ENCODE results near the gene OR2H2. TPM values are rescaled to one million over a fixed set of nuclear protein-coding genes. Genes with fewer than 3 reads are reported as not detected.
A peak's percentile ranks its signal among the peaks of the same experiment; 100 is the strongest.

The OR2H2 gene
- polyA plus RNA-seq, result not detected

- no peaks in the 10 kb centered on the region for H3K36me3 ChIP-seq (ENCODE audit: control insufficient read depth in 2 of 2, insufficient read depth in 2 of 2, low read length in 1 of 2)
- no peak within 1 kb of the TSS for H3K4me3 ChIP-seq (ENCODE audit: low read depth in 1 of 2, low read length in 2 of 2)
- H3K9me3 ChIP-seq (ENCODE audit: control insufficient read depth in 2 of 2, insufficient read depth in 1 of 2, low read depth in 1 of 2, low read length in 1 of 2), result no peaks in the 10 kb centered on the region
- no peaks in the 10 kb centered on the region for H3K4me1 ChIP-seq (ENCODE audit: control insufficient read depth in 2 of 2, insufficient read depth in 2 of 2, low read length in 1 of 2)
- no peak within 1 kb of the TSS for H3K27ac ChIP-seq (ENCODE audit: low read depth in 2 of 2, low read length in 1 of 2)
- H3K27me3 ChIP-seq (ENCODE audit: control insufficient read depth in 1 of 2, insufficient read depth in 2 of 2, low read length in 2 of 2), result no peaks in the 10 kb centered on the region
Observed at GRCh38 chr6:29584821-29585220, at the start of gene OR2H2. OR2H2 (plus strand) TSS chr6:29585121; CDS start chr6:29587945, 2,824 bp downstream.

DNA sequence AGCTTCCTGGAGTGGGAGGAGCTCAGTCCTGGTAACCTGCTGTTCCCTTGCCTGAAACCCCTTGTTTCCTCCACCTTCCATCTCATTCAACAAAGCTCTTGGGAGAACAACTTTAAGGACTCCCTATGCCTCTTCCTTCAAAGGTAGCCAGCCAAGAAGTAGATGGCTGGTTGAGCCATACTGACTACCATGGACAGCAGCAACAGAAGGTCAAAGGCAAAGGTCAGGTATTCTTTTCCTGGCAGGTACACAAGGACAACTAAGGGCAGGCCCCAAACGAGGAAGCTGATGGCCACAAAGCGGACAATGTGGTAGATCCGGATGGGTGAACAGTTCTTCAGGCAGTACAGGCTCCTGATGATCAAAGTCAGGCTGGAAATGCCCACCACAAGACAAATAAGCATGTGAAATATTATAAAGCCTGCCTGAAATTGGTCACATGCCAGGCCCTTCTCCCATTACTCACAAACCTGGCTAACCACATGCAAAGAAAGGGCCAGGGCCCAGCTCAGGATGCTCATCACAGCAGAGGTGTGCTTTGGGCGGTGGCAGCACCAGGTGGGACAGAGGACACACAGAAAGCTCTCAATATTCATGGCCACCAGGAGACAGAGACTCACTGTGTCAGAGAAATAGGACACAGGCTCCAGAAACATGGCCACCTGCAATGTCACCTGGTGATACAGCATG lies 47.1 kb upstream of the OR2H2 start:
- H3K4me1 ChIP-seq (ENCODE audit: control insufficient read depth in 2 of 2, insufficient read depth in 2 of 2, low read length in 1 of 2), result no peaks in the 10 kb centered on the region
- no peak overlapping the region for H3K27ac ChIP-seq (ENCODE audit: low read depth in 2 of 2, low read length in 1 of 2)
- 72 to 83% methylated on average over 4 of the region's 4 CpGs for WGBS, 2 donors
- H3K27me3 ChIP-seq (ENCODE audit: control insufficient read depth in 1 of 2, insufficient read depth in 2 of 2, low read length in 2 of 2), result no peaks in the 10 kb centered on the region
- no peaks in the 10 kb centered on the region for H3K9me3 ChIP-seq (ENCODE audit: control insufficient read depth in 2 of 2, insufficient read depth in 1 of 2, low read depth in 1 of 2, low read length in 1 of 2)
- no peak overlapping the region for H3K4me3 ChIP-seq (ENCODE audit: low read depth in 1 of 2, low read length in 2 of 2)
- H3K36me3 ChIP-seq (ENCODE audit: control insufficient read depth in 2 of 2, insufficient read depth in 2 of 2, low read length in 1 of 2), result no peaks in the 10 kb centered on the region

DNA sequence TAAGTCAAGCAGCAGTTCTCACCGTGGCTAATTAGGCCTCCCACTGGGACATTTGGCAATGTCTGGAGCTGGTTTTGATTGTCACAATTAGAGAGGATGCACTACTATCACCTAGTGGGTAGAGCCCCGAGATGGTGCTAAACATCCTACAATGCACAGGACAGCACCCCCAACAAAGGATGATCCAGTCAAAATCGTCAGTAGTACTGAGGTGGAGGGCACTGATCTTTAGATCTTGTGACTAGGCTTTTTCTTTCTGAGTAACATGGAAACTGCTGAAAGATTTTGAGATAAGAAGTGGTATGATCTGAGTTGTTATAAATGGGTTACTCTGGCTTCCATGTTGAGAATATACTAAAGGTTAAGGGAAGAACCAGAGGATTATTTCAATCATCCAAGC lies 37.3 kb upstream of the OR2H2 start:
- Histone ChIP-seq H3K4me3 (ENCODE audit: low read depth in 1 of 2, low read length in 2 of 2) (no peak overlapping the region), H3K27me3 (ENCODE audit: control insufficient read depth in 1 of 2, insufficient read depth in 2 of 2, low read length in 2 of 2) (no peaks in the 10 kb centered on the region), H3K4me1 (ENCODE audit: control insufficient read depth in 2 of 2, insufficient read depth in 2 of 2, low read length in 1 of 2) (no peaks in the 10 kb centered on the region), H3K27ac (ENCODE audit: low read depth in 2 of 2, low read length in 1 of 2) (no peak overlapping the region), H3K9me3 (ENCODE audit: control insufficient read depth in 2 of 2, insufficient read depth in 1 of 2, low read depth in 1 of 2, low read length in 1 of 2) (no peaks in the 10 kb centered on the region), H3K36me3 (ENCODE audit: control insufficient read depth in 2 of 2, insufficient read depth in 2 of 2, low read length in 1 of 2) (no peaks in the 10 kb centered on the region)
- 37 to 39% methylated on average over 3 of the region's 3 CpGs for WGBS, 2 donors

- Histone ChIP-seq H3K4me3 (ENCODE audit: low read depth in 1 of 2, low read length in 2 of 2) (no peak overlapping the region), H3K27me3 (ENCODE audit: control insufficient read depth in 1 of 2, insufficient read depth in 2 of 2, low read length in 2 of 2) (peaks cover 0 to 7% of the 10 kb centered on the region in 2 donors), H3K36me3 (ENCODE audit: control insufficient read depth in 2 of 2, insufficient read depth in 2 of 2, low read length in 1 of 2) (no peaks in the 10 kb centered on the region), H3K27ac (ENCODE audit: low read depth in 2 of 2, low read length in 1 of 2) (no peak overlapping the region), H3K4me1 (ENCODE audit: control insufficient read depth in 2 of 2, insufficient read depth in 2 of 2, low read length in 1 of 2) (peaks cover 0 to 9% of the 10 kb centered on the region in 2 donors), H3K9me3 (ENCODE audit: control insufficient read depth in 2 of 2, insufficient read depth in 1 of 2, low read depth in 1 of 2, low read length in 1 of 2) (peaks cover 0 to 3% of the 10 kb centered on the region in 2 donors)
- WGBS, 2 donors, result 33 to 35% methylated on average over 5 of the region's 5 CpGs
Observed at GRCh38 chr6:29552512-29553051, 32.3 kb upstream of the OR2H2 start.

- Histone ChIP-seq H3K4me1 (ENCODE audit: control insufficient read depth in 2 of 2, insufficient read depth in 2 of 2, low read length in 1 of 2) (peaks cover 0 to 9% of the 10 kb centered on the region in 2 donors), H3K27ac (ENCODE audit: low read depth in 2 of 2, low read length in 1 of 2) (no peak overlapping the region), H3K27me3 (ENCODE audit: control insufficient read depth in 1 of 2, insufficient read depth in 2 of 2, low read length in 2 of 2) (peaks cover 0 to 7% of the 10 kb centered on the region in 2 donors), H3K36me3 (ENCODE audit: control insufficient read depth in 2 of 2, insufficient read depth in 2 of 2, low read length in 1 of 2) (no peaks in the 10 kb centered on the region), H3K9me3 (ENCODE audit: control insufficient read depth in 2 of 2, insufficient read depth in 1 of 2, low read depth in 1 of 2, low read length in 1 of 2) (peaks cover 0 to 3% of the 10 kb centered on the region in 2 donors), H3K4me3 (ENCODE audit: low read depth in 1 of 2, low read length in 2 of 2) (peak overlapping the region; percentile 23 to 25)
- 9 to 12% methylated on average over 83 of the region's 83 CpGs for WGBS, 2 donors
Observed at GRCh38 chr6:29553268-29554057, 31.5 kb upstream of the OR2H2 start.

DNA sequence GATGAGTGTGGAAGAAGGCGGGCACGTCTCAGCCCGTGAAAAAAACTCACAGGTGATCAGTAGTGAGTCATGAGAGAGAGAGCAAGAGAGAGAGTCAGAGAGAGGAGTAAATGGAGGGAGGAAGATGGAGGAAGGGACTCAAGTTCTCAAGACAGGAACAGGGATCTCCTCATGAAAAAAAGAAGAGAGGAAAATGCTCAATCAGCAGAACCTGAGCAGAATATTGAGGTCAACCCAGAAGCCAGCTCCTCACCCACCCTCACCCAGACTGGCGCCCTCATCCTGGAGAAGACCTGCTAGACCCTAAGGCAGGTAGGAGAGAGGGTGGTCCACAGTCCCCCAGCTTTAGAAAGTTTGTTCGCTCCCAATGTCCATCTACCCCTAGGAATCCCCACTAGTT lies 30.2 kb upstream of the OR2H2 start:
- 73 to 85% methylated on average over 5 of the region's 5 CpGs for WGBS, 2 donors
- peaks cover 0 to 7% of the 10 kb centered on the region in 2 donors for H3K27me3 ChIP-seq (ENCODE audit: control insufficient read depth in 1 of 2, insufficient read depth in 2 of 2, low read length in 2 of 2)
- peaks cover 0 to 3% of the 10 kb centered on the region in 2 donors for H3K9me3 ChIP-seq (ENCODE audit: control insufficient read depth in 2 of 2, insufficient read depth in 1 of 2, low read depth in 1 of 2, low read length in 1 of 2)

GRCh38 chr6:29557320-29557719 lies 27.6 kb upstream of the OR2H2 start:
- no peaks in the 10 kb centered on the region for H3K36me3 ChIP-seq (ENCODE audit: control insufficient read depth in 2 of 2, insufficient read depth in 2 of 2, low read length in 1 of 2)
- no peak overlapping the region for H3K4me3 ChIP-seq (ENCODE audit: low read depth in 1 of 2, low read length in 2 of 2)
- peaks cover 0 to 7% of the 10 kb centered on the region in 2 donors for H3K27me3 ChIP-seq (ENCODE audit: control insufficient read depth in 1 of 2, insufficient read depth in 2 of 2, low read length in 2 of 2)
- peaks cover 0 to 3% of the 10 kb centered on the region in 2 donors for H3K9me3 ChIP-seq (ENCODE audit: control insufficient read depth in 2 of 2, insufficient read depth in 1 of 2, low read depth in 1 of 2, low read length in 1 of 2)
- no peak overlapping the region for H3K27ac ChIP-seq (ENCODE audit: low read depth in 2 of 2, low read length in 1 of 2)
- H3K4me1 ChIP-seq (ENCODE audit: control insufficient read depth in 2 of 2, insufficient read depth in 2 of 2, low read length in 1 of 2), result peaks cover 0 to 9% of the 10 kb centered on the region in 2 donors

More for the DNA sequence above, 30.2 kb upstream of the OR2H2 start:
- no peak overlapping the region for H3K4me3 ChIP-seq (ENCODE audit: low read depth in 1 of 2, low read length in 2 of 2)
- H3K4me1 ChIP-seq (ENCODE audit: control insufficient read depth in 2 of 2, insufficient read depth in 2 of 2, low read length in 1 of 2), result peaks cover 0 to 9% of the 10 kb centered on the region in 2 donors
- H3K36me3 ChIP-seq (ENCODE audit: control insufficient read depth in 2 of 2, insufficient read depth in 2 of 2, low read length in 1 of 2), result no peaks in the 10 kb centered on the region
- no peak overlapping the region for H3K27ac ChIP-seq (ENCODE audit: low read depth in 2 of 2, low read length in 1 of 2)

DNA sequence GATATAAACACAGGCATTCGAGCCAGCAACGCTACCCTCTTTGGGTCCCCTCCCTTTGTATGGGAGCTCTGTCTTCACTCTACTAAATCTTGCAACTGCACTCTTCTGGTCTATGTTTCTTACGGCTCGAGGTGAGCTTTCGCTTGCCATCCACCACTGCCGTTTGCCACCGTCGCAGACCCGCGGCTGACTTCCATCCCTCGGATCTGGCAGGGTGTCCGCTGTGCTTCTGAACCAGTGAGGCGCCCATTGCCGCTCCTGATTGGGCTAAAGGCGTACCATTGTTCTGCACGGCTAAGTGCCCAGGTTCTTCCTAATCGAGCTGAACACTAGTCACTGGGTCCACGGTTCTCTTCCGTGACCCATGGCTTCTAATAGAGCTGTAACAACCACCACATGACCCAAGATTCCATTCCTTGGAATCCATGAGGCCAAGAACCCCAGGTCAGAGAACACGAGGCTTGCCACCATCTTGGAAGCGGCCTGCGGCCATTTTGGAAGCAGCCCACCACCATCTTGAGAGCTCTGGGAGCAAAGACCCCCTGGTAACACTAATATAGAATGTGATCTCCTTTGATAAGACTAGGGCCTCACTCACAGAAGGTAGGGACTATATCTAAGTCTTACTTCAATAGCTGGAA lies 26.4 kb upstream of the OR2H2 start:
- Histone ChIP-seq H3K4me1 (ENCODE audit: control insufficient read depth in 2 of 2, insufficient read depth in 2 of 2, low read length in 1 of 2) (peaks cover 0 to 4% of the 10 kb centered on the region in 2 donors), H3K36me3 (ENCODE audit: control insufficient read depth in 2 of 2, insufficient read depth in 2 of 2, low read length in 1 of 2) (no peaks in the 10 kb centered on the region), H3K27me3 (ENCODE audit: control insufficient read depth in 1 of 2, insufficient read depth in 2 of 2, low read length in 2 of 2) (peaks cover 0 to 7% of the 10 kb centered on the region in 2 donors), H3K27ac (ENCODE audit: low read depth in 2 of 2, low read length in 1 of 2) (no peak overlapping the region), H3K9me3 (ENCODE audit: control insufficient read depth in 2 of 2, insufficient read depth in 1 of 2, low read depth in 1 of 2, low read length in 1 of 2) (peaks cover 0 to 2% of the 10 kb centered on the region in 2 donors), H3K4me3 (ENCODE audit: low read depth in 1 of 2, low read length in 2 of 2) (no peak overlapping the region)
- 90 to 91% methylated on average over 22 of the region's 22 CpGs for WGBS, 2 donors

DNA sequence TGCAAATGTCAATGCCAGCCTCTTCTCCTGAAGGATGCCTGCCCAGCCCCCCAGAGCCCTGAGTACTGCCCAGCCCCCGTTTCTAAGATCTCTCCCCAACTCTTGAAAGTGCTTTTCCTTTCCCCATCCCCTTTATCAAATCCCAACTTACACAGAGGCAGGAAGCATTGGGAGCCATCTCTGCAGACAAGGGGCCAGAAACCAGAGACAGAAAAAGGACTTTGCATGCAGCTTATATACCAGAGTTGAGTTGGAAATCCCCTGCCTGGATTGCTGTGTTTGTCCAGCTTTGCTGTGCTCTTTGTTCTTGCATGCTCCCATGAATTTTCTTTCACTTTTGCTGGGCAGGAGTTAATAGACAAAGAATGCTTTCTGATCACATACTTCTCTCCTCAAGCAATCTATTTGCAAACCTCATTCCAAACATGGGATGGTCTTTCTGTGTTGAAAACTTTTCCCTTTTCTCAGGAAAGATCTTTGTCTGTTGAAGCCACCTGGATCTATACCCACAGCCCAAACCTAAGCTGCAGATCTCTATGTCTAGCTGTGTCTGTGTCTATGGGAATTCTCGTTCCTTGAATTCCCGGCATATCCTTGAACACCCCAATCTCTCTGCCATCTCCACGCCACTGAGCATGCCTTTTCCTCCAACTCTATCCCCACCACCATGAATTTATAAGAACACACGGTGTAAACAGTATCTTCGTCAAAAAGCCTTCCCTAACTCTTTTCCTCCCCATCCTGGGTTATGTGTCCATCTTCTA lies 25.2 kb upstream of the OR2H2 start, which contains the start of gene UBD:
UBD (minus strand) TSS at position 209 of the 764 bp plus-strand sequence; CDS start at position 178, 31 bp downstream.
- no peaks in the 10 kb centered on the region for H3K4me1 ChIP-seq (ENCODE audit: control insufficient read depth in 2 of 2, insufficient read depth in 2 of 2, low read length in 1 of 2)
- no peak within 1 kb of the TSS for H3K27ac ChIP-seq (ENCODE audit: low read depth in 2 of 2, low read length in 1 of 2)
- H3K9me3 ChIP-seq (ENCODE audit: control insufficient read depth in 2 of 2, insufficient read depth in 1 of 2, low read depth in 1 of 2, low read length in 1 of 2), result no peaks in the 10 kb centered on the region
- H3K27me3 ChIP-seq (ENCODE audit: control insufficient read depth in 1 of 2, insufficient read depth in 2 of 2, low read length in 2 of 2), result no peaks in the 10 kb centered on the region
- 60 to 63% methylated on average over 6 of the region's 6 CpGs for WGBS, 2 donors
- no peak within 1 kb of the TSS for H3K4me3 ChIP-seq (ENCODE audit: low read depth in 1 of 2, low read length in 2 of 2)
- H3K36me3 ChIP-seq (ENCODE audit: control insufficient read depth in 2 of 2, insufficient read depth in 2 of 2, low read length in 1 of 2), result no peaks in the 10 kb centered on the region
